BE2C (cell line): ENCODE measurements around the gene APBA1.

ENCODE experiments used
- DNase-seq: peaks from one replicate; pipeline ENCODE4 v3.0.0-alpha.2; 2020
- H3K27me3 ChIP-seq: fragments of 250-450 bp; sonication (Bioruptor Pico); 2 replicates; pipeline ENCODE4 v1.5.1; 2020; ENCODE audit warnings: mild to moderate bottlenecking
- H3K36me3 ChIP-seq: fragments of 250-450 bp; sonication (Bioruptor Pico); 2 replicates; pipeline ENCODE4 v1.5.1; 2020; ENCODE audit warnings: mild to moderate bottlenecking
- H3K4me1 ChIP-seq: fragments of 250-450 bp; sonication (Bioruptor Pico); 2 replicates; pipeline ENCODE4 v1.5.1; 2020
- H3K4me3 ChIP-seq: 2 replicates; pipeline ENCODE4 v1.5.1; 2011; ENCODE audit warnings: low read depth, low read length
- H3K9me3 ChIP-seq: fragments of 250-450 bp; sonication (Bioruptor Pico); 2 replicates; pipeline ENCODE4 v1.5.1; 2020
- CTCF ChIP-seq: IDR thresholded peaks from 2 replicates; pipeline ENCODE4 v1.5.1; 2012; ENCODE audit warnings: mild to moderate bottlenecking, low read depth, low read length

APBA1 gene

DNA sequence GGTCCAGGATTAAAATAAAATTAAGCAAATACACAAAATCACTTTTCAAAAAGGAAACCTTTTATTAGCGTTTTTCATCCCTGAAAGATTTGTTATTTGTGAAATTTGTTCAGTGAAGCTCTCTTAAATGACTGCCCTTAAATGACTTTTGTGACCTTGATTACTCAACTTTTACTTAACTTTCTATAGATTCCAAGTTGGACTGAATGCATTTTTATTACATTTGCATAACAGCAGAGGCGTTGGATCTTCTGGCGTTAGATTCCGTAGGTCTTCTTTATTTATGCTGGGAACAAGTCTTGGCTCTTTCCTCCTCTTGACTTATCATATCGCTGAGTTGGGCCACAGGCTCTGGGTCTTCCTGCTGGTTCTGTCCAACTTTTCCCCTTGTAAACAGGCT lies 78.4 kb downstream of the APBA1 start:
- Histone ChIP-seq H3K9me3 (no peaks in the 10 kb centered on the region), H3K36me3 (no peaks in the 10 kb centered on the region), H3K4me3 (no peak overlapping the region), H3K4me1 (no peaks in the 10 kb centered on the region), H3K27me3 (no peaks in the 10 kb centered on the region)
- no peak for TF ChIP-seq CTCF
- no peak for DNase-seq

DNA sequence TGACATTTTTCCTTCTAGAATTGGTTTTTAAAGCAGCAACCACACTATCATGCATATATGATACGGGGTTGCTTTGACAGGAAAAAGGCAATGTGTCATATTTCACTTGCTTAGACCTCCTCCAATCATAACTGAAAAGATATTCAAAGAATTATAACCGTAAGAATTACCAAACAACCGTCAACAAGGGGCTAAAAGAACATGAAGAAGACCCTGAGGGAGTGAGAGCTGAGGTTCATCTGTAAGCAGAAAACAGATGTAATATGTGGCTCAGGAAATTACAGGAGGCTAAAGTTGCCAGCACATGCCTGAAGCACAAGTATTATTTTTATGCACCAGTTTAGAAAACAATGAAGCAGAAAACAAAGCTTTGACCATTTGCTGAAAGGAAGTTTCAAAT lies 78.9 kb downstream of the APBA1 start:
- TF ChIP-seq CTCF, result no peak
- no peaks in the 10 kb centered on the region for H3K4me1 ChIP-seq
- no peak overlapping the region for H3K4me3 ChIP-seq
- DNase-seq, result no peak
- H3K36me3 ChIP-seq, result no peaks in the 10 kb centered on the region
- H3K9me3 ChIP-seq, result no peaks in the 10 kb centered on the region
- H3K27me3 ChIP-seq, result no peaks in the 10 kb centered on the region

GRCh38 chr9:69590266-69590665 lies 81.9 kb downstream of the APBA1 start:
- Histone ChIP-seq H3K36me3 (no peaks in the 10 kb centered on the region), H3K9me3 (no peaks in the 10 kb centered on the region), H3K27me3 (no peaks in the 10 kb centered on the region), H3K4me1 (no peaks in the 10 kb centered on the region; the same call in 1 of the 2 replicates), H3K4me3 (no peak overlapping the region)
- no peak for TF ChIP-seq CTCF
- DNase-seq, result no peak

DNA sequence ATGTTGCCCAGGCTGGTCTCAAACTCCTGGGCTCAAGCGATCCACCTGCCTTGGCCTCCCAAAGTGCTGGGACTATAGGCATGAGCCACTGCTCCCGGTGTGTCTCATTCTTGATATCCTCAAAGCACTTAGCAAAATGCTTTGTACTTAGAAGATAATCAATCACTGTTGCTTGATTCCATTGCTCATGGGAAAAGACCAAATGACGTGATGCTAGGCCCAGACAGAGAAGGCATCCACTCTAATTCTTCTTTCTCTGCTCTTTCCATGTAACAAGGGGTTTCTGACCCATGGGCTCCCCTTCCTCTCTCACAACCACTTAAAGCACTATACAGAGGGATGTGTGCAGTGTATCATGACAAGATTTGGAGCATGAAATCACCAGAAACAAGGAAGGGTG lies 83.0 kb downstream of the APBA1 start:
- Histone ChIP-seq H3K4me1 (peaks cover 8% of the 10 kb centered on the region), H3K27me3 (no peaks in the 10 kb centered on the region), H3K4me3 (no peak overlapping the region), H3K36me3 (no peaks in the 10 kb centered on the region), H3K9me3 (no peaks in the 10 kb centered on the region)
- no peak for DNase-seq
- no peak for TF ChIP-seq CTCF

- Histone ChIP-seq H3K4me1 (peaks cover 29% of the 10 kb centered on the region), H3K9me3 (no peaks in the 10 kb centered on the region), H3K27me3 (no peaks in the 10 kb centered on the region), H3K4me3 (no peak overlapping the region), H3K36me3 (no peaks in the 10 kb centered on the region)
- DNase-seq, result no peak
- no peak for TF ChIP-seq CTCF
These were observed 86.6 kb downstream of the APBA1 start for GRCh38 chr9:69585571-69585970.

- Histone ChIP-seq H3K27me3 (no peaks in the 10 kb centered on the region), H3K4me1 (peaks cover 38% of the 10 kb centered on the region), H3K4me3 (no peak overlapping the region), H3K36me3 (no peaks in the 10 kb centered on the region), H3K9me3 (no peaks in the 10 kb centered on the region)
- no peak for TF ChIP-seq CTCF
- DNase-seq, result no peak
These were observed 87.4 kb downstream of the APBA1 start for GRCh38 chr9:69584759-69585158.
